GM15510 (cell line): ENCODE measurements around the gene TRIM39.

Experiments
- POLR2A ChIP-seq: IDR thresholded peaks from 3 replicates; pipeline ENCODE4 v1.6.1; 2011; ENCODE audit warnings: borderline replicate concordance; ENCODE audit not compliant: insufficient read length; ENCODE audit errors: extremely low read depth

The TRIM39 gene

DNA sequence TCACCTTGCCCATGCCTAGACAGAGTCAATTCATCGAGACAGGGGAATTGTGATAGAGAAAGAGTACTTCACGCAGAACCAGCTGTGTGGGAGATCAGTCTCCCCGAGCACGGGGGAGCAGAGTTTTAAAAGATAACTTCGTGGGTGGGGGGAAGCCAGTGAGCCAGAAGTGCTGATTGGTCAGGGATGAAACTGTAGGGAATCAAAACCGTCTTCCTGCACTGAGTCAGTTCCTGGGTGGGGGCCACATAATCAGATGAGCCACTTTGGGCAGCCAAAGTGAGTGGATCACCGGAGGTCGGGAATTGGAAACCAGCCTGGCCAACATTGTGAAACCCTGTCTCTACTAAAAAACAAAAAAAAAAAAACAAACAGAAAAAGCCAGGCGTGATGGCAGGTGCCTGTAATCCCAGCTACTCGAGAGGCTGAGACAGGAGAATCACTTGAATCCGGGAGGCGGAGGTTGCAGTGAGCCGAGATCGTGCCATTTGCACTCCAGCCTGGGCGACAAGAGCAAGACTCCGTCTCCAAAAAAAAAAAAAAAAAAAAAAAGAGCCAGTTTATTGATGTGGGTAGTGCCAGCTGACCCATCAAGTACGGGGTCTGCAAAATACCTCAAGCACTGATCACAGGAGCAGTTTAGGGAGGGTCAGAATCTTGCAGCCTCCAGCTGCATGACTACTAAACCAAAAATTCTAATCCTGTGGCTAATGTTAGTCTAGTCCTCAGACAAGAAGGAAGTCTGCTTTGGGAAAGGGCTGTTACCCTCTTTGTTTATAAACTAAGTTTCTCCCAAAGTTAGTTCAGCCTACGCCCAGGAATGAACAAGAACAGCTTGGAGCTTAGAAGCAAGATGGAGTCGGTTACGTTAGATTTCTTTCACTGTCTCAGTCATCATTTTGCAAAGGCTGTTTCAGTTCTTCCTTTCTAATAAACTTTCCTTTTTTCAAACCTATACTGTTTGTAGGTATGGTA is 3.9 kb upstream of the TRIM39 start:
- no peak for TF ChIP-seq POLR2A

DNA sequence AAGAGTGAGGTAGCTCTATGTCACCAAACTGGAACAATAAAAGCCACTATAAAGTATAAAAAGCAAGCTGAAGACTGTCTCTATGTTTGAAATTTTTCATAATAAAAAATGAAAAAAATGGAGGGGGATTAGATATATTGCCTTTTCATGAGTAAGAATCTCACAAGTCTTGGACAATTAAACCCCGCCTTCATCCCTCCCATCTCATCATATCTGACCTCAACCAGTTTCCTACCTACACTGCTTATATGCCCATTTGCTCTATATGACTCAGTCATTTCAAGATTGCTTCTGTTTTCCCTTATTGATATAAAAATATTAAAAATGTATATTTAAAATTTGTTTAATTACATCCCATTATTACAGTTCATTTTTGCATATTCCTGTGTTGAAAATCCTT is 2.9 kb upstream of the TRIM39 start:
- no peak for TF ChIP-seq POLR2A

DNA sequence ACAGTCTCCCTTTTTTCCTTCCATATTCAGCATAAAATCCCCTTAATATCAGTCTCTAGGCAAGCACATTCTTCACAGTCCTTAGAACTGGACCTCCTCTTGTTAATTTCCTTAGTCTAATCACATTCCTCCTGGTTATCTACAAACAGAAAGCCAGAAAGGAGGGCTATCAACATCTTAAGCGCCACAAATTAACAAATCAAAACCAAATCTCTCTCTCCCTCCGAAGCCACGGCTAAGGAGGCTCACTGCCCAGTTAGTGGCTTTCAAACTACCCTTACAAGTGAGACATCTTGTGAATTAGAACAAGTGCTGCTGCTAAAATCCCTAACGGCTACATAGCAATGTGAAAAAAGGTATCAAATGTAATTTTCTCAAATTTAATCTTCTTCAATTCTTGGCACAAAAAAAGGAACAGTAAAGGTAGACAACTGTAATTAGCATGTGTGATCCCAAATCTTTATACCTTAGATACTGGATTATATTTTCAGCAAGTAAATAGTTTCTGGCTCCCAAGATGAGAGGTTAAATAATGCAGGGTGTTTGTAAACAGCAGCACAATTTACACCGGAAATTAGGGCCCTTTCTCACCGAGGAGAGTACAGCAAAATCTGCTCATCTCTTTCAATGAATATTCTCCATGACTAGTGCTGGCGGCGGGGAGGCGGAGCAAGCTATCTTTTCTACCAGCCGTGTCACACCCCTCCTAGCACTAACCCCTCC is 1.4 kb upstream of the TRIM39 start:
- TF ChIP-seq POLR2A: no peak

DNA sequence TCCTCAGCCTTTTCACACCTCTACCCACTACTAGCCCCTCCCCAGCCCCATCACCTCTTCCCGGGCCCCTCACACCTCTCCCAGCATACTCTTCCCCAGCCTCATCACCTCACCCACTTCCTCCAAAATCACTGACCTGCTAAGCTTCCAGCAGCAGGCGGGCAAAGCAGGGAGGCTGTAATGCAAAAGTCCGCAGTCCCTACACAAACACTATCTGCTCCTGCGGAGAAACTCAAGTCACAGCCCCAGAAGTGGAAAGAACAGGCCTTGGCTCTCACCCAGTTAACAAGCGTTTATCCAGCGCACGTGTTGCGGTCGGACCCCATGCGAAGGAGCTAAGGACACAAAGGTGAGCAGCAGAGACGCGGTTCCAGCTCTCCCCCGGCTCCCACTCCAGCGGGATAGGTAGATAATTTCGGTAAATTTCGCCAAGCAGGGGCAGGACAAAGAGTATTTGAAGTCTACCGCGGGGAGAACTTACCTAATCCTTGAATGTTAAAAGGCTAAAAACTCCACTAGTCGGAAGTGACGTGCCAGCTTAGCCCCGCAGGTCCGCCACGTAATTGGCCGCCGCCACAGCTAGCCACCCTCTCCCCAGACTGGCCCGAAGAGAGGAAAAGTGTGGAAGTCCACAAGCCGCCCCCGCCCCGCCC is 728 bp upstream of the TRIM39 start:
- TF ChIP-seq POLR2A: no peak

DNA sequence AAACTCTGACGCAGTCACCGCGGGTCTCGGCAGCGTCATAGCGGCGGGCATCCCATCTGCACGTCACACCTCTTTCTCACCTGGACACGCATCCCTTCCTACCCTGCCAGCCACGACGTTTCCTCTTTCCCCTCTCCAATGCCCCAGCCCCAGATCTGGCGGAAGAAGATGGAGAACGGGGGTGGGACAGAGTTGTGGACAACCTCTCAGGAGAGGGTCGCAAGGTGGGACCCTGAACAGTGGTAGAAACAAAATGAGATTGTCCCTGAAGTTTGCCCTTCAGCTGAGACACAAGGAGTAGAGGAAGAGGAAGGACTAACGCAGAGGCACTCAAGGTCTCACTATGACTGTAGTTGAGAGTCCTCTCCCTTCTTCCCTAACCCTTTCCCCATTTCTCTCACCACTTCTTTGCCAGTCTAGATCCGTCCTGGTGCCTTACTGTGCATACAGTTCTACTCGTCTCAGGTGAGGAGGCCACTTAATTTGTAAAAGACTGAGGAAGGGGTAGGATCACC is 562 bp downstream of the TRIM39 start:
- TF ChIP-seq POLR2A: no peak

DNA sequence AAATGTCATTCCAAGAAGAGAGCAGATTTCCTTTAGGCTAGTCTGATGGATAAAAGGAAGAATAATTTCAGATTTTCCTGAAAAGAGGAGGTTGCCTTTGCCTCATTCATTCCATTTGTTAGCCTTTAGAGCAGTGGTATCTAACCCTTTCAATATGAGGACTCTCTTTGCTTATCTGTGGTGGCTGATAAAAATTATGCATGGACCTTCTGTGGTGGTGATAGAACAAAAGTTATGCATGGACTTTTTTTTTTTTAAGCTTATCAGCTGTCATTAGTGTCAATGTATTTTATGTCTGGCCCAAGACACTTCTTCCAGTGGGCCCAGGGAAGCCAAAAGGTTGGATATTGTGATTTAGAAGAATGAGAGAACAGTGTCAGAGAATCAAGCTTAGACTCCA is 1.7 kb downstream of the TRIM39 start:
- no peak for TF ChIP-seq POLR2A

DNA sequence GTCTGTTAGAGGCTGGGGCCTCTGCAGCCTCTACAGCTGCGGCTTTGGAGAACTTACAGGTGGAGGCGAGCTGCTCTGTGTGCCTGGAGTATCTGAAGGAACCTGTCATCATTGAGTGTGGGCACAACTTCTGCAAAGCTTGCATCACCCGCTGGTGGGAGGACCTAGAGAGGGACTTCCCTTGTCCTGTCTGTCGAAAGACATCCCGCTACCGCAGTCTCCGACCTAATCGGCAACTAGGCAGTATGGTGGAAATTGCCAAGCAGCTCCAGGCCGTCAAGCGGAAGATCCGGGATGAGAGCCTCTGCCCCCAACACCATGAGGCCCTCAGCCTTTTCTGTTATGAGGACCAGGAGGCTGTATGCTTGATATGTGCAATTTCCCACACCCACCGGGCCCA is 2.6 kb downstream of the TRIM39 start:
- TF ChIP-seq POLR2A: no peak

DNA sequence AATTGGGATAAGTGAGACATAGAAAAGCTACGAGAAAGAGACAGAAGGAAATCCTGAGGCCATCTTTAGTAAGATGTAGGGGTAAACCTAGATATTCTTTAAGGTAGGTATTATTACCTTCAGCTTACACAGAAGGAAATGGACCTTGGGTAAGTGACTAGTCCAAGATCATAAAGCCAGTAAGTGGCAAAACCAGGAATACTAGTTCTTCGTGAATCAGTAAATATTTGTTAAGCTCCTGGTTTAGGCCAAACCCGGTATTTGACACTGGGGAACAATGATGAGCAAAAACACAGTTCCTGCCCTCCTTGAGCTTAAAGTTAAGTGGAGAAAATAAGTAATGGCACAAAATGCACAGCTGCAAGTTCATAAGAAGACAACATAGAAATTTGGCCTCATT is 5.3 kb downstream of the TRIM39 start:
- TF ChIP-seq POLR2A: no peak

DNA sequence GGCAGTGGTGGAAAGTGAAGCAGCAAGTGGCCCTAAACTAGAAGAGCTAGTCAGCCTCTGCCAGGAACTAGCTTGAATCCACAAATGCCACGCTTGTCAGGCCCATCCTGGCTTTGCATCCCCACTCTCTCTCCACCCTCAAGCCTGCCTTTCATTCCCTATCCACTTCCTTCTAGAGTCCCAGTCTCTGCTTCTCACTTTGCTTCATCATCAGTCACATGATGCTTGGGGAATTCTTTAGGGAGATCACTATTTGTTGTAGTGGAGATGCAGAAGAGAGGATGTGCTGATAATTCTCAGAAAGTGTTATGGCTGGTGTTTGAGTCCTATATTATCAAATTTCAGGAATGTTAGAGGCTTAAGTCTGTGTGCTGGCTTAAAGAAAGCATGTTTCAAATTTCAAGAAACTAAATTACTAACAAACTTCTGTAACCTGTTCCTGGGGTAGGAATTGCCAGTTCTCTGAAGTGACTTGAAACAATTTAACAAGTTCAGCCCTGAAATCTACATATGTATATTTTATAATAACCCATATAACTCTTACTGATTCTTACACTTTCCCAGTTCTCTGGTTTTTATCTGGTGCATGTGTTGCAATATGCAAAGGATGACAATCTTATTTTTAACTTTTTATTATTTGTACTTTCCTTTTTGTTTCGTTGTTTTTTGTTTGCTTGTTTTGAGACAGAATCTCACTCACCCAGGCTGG is 7.5 kb downstream of the TRIM39 start:
- TF ChIP-seq POLR2A: no peak

DNA sequence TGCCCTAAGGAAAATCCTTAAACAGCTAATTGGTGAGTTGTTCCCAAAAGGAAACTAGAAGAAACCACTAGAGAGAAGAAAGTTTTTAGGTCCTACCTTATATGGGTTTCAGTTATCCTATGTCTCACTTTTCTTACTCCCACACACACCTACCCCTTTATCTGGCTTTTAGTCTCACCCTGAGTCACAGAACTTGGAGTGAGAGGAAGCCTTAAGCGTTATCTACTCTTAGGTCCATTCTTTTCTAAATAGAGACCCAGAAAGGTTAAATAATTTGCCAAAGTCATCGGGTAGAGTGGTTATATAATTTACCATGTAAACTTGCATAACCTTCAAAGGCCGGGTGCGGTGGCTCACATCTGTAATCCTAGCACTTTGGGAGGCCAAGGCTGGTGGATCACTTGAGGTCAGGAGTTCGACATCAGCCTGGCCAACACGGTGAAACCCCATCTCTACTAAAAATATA is 13.9 kb downstream of the TRIM39 start:
- no peak for TF ChIP-seq POLR2A

DNA sequence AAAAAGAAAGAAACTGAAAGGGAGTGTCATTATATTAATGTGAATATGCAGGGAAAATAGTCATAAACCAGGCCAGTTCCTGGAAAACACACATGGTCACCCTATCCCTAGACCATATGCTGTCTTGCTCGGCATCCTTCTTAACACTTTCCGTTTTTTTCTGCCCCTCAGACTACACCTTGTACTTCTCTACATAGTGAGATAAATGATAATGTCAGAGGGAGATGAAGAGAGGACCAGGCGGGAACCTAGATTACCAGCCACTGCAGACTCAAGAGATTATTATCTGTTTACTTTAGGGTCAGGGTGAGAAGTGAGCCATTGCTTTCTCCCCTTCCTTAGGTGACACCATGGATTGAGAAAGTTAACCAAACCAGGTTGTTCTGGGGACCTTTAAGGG is 14.5 kb downstream of the TRIM39 start:
- TF ChIP-seq POLR2A: no peak

DNA sequence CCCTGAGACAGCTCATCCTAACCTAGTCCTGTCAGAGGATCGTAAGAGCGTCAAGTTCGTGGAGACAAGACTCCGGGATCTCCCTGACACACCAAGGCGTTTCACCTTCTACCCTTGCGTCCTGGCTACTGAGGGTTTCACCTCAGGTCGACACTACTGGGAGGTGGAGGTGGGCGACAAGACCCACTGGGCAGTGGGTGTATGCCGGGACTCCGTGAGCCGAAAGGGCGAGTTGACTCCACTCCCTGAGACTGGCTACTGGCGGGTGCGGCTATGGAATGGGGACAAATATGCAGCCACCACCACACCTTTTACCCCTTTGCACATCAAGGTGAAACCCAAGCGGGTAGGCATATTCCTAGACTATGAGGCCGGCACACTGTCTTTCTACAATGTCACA is 15.0 kb downstream of the TRIM39 start:
- TF ChIP-seq POLR2A: no peak

DNA sequence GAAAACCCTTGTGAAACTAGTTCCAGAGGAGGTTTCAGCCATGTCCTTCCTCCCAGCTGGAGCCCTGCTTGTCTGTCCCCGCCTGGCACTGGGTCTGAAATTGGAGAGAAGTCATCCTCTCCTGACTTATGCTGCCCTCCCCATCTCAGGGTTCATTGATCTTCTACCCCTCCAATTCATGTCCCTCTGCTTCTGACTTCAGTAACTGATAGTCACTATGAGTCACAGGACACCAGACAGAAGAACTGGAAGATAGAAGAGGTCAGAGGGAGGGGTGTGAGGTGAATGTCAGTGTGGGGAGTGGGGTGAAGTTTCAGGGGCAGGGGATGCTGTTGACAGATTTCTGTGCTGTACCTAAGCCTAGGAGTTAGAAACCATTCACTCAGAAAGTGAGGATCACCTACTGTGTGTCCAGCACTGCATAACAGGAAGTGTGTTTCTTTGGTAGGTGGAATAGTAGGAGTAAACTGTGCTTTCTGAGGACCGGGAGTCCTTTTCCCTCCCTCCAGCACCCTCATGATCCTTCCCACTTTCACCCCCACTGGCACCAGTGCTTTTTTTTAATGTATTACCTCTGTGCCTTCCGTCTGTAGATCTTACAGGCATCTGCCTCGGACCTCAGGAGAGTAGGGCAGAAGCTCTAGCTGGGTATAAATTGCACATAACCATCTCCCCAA is 17.6 kb downstream of the TRIM39 start:
- no peak for TF ChIP-seq POLR2A
